ENCODE results near the gene SH3GL2. TPM values are rescaled to one million over a fixed set of nuclear protein-coding genes. Genes with fewer than 3 reads are reported as not detected.

SH3GL2 gene
- total and polyA plus RNA-seq, 2 donors (not counting 3 experiments of a cell fraction or from before 2014, with no cell fraction given) = 0.12 TPM; not detected in 1

GRCh38 chr9:17751486-17751885, 172.6 kb downstream of the SH3GL2 start:
- H3K27ac ChIP-seq (ENCODE audit: insufficient read depth, low read depth, low read length) = no peak overlapping the region
- H2AFZ ChIP-seq (ENCODE audit: low read depth, low read length) = no peak overlapping the region
- H3K79me2 ChIP-seq (ENCODE audit: control insufficient read depth, insufficient read depth, low read length) = no peaks in the 10 kb centered on the region
- H3K9me1 ChIP-seq (replicated peaks; ENCODE audit: control insufficient read depth, extremely low read depth, insufficient read depth, low read length) = no peaks in the 10 kb centered on the region
- no TSS peak for BruUV-seq (replicated peaks)
- no peaks in the 10 kb centered on the region for H3K4me1 ChIP-seq (ENCODE audit: control insufficient read depth, extremely low read depth, insufficient read depth, low read length)
- no peaks in the 10 kb centered on the region for H4K20me1 ChIP-seq (replicated peaks; ENCODE audit: control insufficient read depth, extremely low read depth, insufficient read depth, low read length)
- no peak for TF ChIP-seq CTCF (IDR thresholded peaks at IDR 0.05; ENCODE audit: extremely low read depth in 1 of 2, insufficient read depth in 1 of 2, low read depth in 1 of 2, low read length in 2 of 2)
- no peak for TF ChIP-seq GATA2 (IDR thresholded peaks at IDR 0.05; ENCODE audit: insufficient read depth, insufficient read length, low read depth, low read length)
- TF ChIP-seq MYC (IDR thresholded peaks at IDR 0.05; ENCODE audit: low read depth, low read length) = no peak
- no peak for TF ChIP-seq POLR2A (IDR thresholded peaks at IDR 0.05; ENCODE audit: low read depth, low read length)
- TF ChIP-seq MAX (IDR thresholded peaks at IDR 0.05; ENCODE audit: insufficient read depth, insufficient read length) = no peak
- intact Hi-C loops (cut with micrococcal nuclease) = no loop called here
- no peaks in the 10 kb centered on the region for H3K27me3 ChIP-seq (ENCODE audit: control insufficient read depth in 2 of 2, insufficient read depth in 2 of 2, low read length in 2 of 2)
- no peak overlapping the region for H3K9ac ChIP-seq (replicated peaks; ENCODE audit: extremely low read depth, insufficient read depth, low read length)
- no peak for FAIRE-seq
- no peak for DNase-seq (ENCODE audit: low read depth, low spot score)
- no peaks in the 10 kb centered on the region for H3K9me3 ChIP-seq (replicated peaks; ENCODE audit: control insufficient read depth, insufficient read depth, low read length)
- dilution Hi-C loops (cut with MboI; ENCODE audit: extremely low pct_ligation_motif_present, low sequenced_read_pairs) = no loop called here
- no peak overlapping the region for H3K4me2 ChIP-seq (ENCODE audit: insufficient read depth, low read length)
- no peak overlapping the region for H3K4me3 ChIP-seq (replicated peaks in 1 of 3; ENCODE audit: insufficient read depth in 1 of 3, low read depth in 1 of 3, low read length in 3 of 3)
- POLR2A ChIA-PET = no interaction called here
- H3K36me3 ChIP-seq (ENCODE audit: control insufficient read depth in 2 of 2, extremely low read depth in 1 of 2, insufficient read depth in 2 of 2, low read length in 2 of 2) = no peaks in the 10 kb centered on the region
- CTCF ChIA-PET = no interaction called here

- H4K20me1 ChIP-seq (replicated peaks; ENCODE audit: control insufficient read depth, extremely low read depth, insufficient read depth, low read length) = no peaks in the 10 kb centered on the region
- no peak overlapping the region for H3K9ac ChIP-seq (replicated peaks; ENCODE audit: extremely low read depth, insufficient read depth, low read length)
- dilution Hi-C loops (cut with MboI; ENCODE audit: extremely low pct_ligation_motif_present, low sequenced_read_pairs) (no loop called here), intact Hi-C loops (cut with micrococcal nuclease) (no loop called here)
- no peaks in the 10 kb centered on the region for H3K9me1 ChIP-seq (replicated peaks; ENCODE audit: control insufficient read depth, extremely low read depth, insufficient read depth, low read length)
- no peak overlapping the region for H2AFZ ChIP-seq (ENCODE audit: low read depth, low read length)
- H3K9me3 ChIP-seq (replicated peaks; ENCODE audit: control insufficient read depth, insufficient read depth, low read length) = no peaks in the 10 kb centered on the region
- no peak overlapping the region for H3K4me3 ChIP-seq (replicated peaks in 1 of 3; ENCODE audit: insufficient read depth in 1 of 3, low read depth in 1 of 3, low read length in 3 of 3)
- H3K79me2 ChIP-seq (ENCODE audit: control insufficient read depth, insufficient read depth, low read length) = no peaks in the 10 kb centered on the region
- H3K4me2 ChIP-seq (ENCODE audit: insufficient read depth, low read length) = no peak overlapping the region
- BruUV-seq (replicated peaks) = no TSS peak
- H3K4me1 ChIP-seq (ENCODE audit: control insufficient read depth, extremely low read depth, insufficient read depth, low read length) = no peaks in the 10 kb centered on the region
- TF ChIP-seq POLR2AphosphoS5 (IDR thresholded peaks at IDR 0.05; ENCODE audit: insufficient read depth, low read depth, low read length) = no peak
- no peak for TF ChIP-seq GATA2 (IDR thresholded peaks at IDR 0.05; ENCODE audit: insufficient read depth, insufficient read length, low read depth, low read length)
- no peak for TF ChIP-seq MAX (IDR thresholded peaks at IDR 0.05; ENCODE audit: insufficient read depth, insufficient read length)
- DNase-seq (ENCODE audit: low read depth, low spot score) = no peak
- no peak overlapping the region for H3K27ac ChIP-seq (ENCODE audit: insufficient read depth, low read depth, low read length)
- POLR2A ChIA-PET = no interaction called here
- no peaks in the 10 kb centered on the region for H3K27me3 ChIP-seq (ENCODE audit: control insufficient read depth in 2 of 2, insufficient read depth in 2 of 2, low read length in 2 of 2)
- FAIRE-seq = no peak
- CTCF ChIA-PET = no interaction called here
- no peaks in the 10 kb centered on the region for H3K36me3 ChIP-seq (ENCODE audit: control insufficient read depth in 2 of 2, extremely low read depth in 1 of 2, insufficient read depth in 2 of 2, low read length in 2 of 2)
These were observed 173.2 kb downstream of the SH3GL2 start for GRCh38 chr9:17752021-17752420.
